Fibroblast of the conjunctiva (primary cell): ENCODE results near the gene ELP1.

Source experiments
- DNase-seq: peaks from one replicate; pipeline ENCODE4 v3.0.0-alpha.2; 2010; ENCODE audit warnings: low read depth

ELP1 gene

DNA sequence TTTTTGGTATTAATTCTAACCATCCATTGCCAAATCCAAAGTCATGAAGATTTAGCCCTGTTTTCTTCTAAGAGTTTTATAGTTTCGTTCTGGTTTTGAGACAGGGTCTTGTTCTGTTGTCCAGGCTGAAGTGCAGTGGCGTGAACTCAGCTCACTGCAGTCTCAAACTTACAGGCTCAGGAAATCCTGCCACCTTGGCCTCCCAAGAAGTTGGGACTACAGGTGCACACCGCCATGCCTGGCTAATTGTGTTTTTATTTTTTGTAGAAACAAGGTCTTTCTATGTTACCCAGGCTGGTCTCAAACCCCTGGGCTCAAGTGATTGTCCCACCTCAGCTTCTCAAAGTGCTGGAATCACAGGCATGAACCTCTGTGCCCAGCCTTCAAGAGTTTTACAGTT is 50.8 kb downstream of the ELP1 start:
- no peak for DNase-seq

DNA sequence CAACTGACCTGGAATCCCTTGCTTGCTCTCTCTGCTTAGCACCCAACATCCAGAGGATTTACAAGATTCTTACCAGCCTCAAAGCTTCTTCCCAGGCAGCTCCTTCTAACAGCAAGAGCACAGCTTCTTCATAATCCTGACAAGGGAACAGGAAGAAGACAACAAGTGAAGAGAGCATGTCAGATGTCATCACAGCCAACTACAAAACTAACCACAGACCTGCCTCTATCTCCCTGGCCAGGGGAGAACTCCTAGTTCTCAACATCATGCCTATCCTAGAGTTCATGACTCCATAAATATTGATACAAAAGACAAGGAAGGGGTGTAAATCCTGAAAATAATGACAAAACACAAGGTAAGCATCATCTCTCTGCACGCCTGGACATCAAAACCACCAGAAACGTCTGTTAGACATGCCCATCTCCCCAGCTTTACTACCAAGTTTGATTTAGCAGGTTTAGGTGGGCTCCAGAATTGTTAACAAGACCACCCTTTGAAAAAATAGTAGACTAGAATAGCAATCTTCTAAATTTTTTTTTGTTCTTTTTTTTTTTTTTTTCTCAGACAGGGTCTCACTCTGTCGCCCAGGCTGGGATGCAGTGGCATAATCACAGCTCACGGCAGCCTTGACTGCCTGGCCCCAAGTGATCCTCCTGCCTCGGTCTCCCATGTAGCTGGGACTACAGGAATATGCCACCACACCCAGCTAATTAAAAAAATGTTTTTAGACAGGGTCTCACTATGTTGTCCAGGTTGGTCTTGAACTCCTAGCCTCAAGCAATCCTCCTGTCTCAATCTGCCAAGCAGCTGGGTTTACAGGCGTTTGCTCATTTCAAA is 51.7 kb downstream of the ELP1 start:
- DNase-seq: no peak

DNA sequence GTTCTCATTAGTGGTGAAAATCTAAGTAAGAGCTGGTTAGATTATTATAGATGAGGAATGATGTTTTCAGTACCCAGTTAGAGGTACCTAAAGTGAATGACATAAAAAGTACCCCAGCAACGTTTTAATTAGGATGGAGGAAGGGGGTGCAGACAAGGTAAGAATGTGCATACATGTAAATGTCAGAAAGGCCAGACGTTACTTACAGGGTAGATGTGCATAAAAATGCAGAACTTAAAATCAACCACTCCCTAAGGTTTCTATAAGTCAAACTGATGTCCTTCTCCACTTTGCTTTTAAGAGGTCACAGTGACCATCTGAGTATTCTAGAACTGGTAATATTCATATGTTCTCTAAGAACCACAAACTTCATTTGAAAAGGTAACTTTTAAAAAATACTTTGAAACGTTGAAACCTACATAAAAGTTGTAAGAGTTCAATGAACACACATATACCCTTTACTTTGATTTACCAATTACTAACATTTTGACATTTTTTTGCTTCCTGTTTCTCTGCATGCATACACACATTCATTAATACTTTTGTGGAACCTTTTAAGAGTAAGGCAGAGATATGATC is 53.1 kb downstream of the ELP1 start:
- no peak for DNase-seq

DNA sequence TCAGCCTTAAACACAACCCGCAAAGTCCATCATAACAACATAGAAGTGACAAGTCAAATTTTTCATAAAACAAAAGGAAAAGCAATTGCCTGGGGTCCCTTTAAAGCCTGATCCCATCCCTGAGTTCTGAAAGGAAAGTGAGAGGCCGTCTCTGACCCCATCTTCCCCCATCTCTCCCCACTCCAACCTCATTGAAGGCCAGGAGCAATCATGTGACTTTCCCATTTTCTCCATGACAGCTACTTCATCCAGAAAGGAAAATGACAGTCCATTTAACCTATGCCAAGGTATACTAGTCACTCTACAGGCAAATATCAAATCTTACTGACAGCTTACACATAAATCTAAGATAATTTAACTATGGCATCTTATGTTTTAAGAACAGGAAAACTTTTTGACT is 56.4 kb downstream of the ELP1 start:
- no peak for DNase-seq

DNA sequence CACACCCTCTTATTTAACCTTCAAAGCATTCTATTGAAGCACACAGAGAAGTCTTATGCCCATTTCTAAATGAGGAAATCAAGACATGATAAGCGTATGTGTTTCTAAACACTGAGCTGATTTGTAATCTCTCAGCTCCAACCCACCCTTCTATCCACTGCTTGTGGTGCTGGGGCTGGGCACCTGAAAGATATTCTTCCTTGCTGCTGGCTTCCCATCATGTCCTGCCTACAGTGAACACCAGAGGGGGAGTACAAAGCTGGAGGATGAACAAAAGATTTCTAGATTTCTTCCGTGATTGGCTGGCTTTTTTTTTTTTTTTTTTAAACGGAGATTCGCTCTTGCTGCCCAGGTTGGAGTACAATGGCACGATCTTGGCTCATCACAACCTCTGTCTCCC is 57.5 kb downstream of the ELP1 start:
- DNase-seq: no peak

DNA sequence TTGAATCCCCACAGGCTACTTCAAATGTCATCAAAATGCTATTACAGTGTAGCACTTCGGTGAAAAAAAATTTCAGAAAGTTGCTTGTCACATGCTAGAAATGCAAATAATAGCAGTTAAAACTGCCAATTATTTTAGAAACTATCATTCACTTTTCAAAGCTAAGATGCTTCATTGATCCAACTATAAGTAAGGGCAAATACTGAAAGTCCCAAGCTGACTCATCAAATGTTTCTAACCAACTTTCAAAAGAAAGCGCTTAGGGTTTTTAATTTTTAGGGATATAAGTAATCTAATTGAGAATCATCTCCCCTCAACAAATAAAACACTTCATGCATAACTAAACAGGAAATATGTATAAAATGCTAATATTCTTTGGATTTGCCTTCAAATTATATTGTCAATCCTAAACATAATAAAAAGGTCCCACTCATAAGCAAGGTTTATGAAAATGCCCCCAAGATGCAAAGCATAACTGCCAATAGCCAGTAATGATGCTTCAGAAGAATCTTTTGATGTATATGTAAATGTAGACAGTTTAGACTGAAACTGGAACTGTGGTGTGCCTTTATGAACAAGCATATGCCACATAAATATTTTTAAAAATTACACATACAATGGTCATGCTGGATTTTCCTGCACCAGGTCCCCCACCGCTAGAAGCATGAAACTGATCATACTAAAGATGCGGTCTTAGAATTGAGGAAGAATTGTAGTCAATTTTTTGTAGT is 59.7 kb downstream of the ELP1 start:
- no peak for DNase-seq

DNA sequence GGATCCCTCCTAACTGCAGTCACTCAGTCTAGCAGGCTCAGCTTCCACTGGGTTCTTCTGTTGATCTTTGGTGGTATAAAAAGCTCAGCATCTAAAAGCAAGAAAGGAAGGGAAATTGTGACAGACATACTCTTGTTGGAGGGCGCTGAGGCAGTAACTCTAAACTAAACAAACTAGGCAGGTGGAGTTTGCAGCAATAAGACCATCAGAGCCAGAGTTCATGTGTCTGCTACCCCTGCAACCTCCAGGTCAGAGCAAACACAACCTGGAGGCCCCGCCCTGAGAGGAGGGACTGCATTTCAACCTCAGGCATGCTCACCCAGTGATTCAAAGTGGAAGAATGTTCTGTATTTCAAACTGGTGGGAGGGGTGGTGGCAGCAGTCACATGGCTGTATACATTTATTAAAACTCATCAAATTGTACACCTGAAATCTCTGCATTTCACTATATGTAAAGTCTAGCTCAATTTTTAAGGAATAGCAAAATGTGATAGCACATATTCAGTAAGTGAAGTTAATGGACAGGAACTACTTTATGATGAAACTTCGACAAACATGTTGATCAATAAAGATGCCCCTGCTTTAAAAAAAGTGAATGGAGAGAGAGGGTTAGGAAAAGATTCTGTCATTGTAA is 64.7 kb downstream of the ELP1 start:
- no peak for DNase-seq

DNA sequence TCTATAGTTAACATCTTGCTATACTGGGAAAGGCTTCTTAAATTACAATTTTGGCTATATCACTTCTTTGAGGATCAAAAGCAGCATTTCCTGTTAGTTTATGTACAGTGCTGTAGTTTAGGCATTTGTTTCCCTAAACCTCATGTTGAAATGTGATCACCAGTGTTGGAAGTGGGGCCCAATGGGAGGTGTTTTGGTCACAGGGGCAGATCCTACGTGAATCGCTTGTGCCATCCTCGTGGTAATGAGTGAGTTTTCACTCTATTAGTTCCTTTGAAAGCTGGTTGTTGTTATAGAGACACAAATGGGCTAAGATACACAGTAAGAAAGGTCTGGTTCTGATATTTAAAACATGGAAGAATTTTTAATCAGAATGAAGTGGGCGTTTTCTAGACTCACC is 66.1 kb downstream of the ELP1 start:
- no peak for DNase-seq

DNA sequence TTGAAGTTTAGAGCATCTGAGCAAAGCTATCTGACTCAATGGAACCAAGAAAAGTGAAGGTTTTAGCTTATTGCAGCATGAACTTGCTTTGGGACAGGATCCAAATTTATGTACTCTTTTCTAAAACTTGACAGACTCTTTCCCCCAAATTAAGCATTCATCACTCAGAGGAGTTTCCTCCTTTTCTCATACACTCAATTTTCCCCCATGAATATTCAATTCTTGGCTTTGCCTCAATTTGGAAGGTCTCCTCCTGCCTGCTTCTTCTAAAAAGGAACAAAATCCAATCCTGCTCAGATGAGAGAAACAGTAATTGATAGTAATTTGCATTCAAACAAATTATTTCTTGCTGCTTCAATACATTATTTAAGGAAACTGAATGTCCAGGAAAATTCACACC is 66.8 kb downstream of the ELP1 start:
- DNase-seq: no peak

DNA sequence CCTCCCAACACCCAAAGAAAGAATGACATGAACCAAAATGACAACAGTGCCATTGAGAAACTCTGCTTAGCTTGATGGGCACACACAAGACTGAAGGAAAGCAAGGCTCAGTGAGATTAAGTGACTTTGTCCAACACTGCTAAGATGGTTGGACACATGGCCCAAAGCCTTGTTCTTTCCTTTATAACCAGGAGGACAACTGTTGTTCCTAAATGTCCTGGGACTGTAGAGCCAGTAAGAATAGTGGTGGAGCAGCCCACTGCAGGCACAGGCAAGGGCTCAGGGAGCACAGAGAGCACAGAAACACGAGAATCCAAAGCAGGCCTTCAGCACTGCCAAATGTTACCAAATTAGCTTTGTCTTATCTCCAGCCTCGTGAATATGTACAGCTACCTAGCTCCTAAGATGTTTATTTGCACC is 67.9 kb downstream of the ELP1 start:
- DNase-seq: no peak

DNA sequence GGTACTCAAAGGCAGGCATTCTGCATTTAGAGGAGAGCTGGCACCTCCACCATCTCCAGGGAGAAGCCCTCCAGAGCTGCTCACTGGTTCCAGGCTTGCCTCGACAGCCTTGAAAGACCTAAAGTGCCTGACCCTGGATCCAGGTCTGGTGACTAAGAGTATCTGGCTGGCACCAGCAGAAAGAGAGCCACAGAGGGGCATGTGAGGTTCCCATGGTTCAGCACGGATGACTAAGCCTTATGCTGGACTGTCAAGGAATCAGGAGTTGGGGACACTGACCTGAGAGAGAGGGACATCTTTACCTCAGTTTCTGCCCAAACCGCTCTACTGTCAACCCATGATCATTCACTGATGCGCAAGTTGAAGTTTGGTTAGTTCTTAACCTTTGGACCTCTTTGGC is 68.9 kb downstream of the ELP1 start:
- no peak for DNase-seq

DNA sequence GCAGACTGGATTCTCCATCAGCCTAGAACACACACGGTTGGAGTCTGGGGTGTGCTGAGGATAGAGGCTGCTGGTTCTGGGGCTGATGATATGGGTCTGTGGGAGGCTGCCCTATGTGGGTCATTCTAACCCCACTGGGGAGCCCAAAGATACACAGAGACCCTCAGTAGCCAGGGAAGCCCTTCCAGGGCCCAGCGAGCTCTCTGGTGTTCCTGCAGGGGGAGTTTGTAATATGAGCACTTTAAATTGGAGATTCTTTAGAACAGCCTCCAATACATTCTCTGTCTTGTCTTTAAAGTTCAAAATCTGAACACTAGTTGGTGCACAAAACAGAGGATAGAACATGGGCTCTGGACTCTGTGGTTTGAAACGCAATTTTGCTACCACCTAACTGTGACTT is 69.5 kb downstream of the ELP1 start:
- DNase-seq: no peak

DNA sequence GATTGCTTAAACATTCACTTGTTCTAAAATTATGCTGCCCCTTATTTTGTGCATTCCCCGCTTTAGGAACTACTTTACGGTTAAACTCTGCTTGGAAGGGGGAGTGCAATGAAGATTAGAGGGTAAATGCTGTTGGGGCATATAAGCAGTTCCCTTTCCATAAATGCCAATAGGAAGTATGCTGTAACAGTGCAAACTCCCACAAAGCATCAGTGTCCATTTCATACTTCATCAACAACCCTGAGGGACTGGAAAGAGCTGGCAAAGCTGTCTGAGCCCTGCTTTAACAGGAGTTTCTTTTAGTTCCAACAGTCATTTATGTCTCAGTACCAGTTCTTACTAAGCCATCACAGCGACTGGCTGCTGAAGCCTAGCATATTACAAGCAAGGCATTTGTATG is 70.0 kb downstream of the ELP1 start:
- no peak for DNase-seq

DNA sequence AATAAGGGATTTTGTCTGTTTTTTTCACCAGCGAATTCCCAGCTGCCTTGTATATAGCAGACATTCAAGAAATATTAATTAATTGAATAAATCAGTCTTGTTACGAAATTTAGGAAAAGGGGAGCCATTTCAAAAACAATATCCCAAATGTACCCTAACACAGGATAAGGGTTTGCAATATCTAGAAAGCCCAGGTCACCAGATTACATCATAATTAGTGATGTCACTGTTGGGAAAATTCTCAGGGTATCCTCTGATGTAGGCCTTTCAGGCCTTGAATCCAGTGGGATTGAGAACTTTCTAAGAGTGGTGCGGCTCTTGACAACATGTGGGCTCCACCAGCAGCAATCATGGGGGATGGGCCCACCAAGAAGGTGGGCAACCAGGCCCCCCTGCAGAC is 71.9 kb downstream of the ELP1 start, which contains the start of gene ACTL7A:
TSS of gene ACTL7A (plus strand) at position 270 of the 400 bp plus-strand sequence. CDS start at position 327, 57 bp downstream.
- DNase-seq: no peak

DNA sequence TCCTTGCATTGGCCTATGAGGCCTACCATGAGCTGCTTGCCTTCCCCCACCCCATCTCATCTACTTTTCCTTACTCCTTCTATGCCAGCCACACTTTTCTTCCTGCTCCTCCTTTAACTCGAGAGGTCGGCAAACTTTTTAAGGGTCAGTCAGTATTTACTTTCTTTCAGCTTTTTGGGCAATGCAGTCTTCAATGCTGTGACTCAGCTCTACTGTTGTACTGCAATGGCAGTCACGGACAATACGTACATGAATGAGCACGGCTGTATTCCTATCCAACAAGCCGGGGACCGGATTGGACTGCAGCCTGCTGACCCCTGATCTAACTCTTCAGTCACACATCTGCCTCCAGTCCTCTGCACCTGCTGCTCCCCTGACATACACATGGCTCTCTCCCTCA is 72.5 kb downstream of the ELP1 start:
- DNase-seq: no peak

DNA sequence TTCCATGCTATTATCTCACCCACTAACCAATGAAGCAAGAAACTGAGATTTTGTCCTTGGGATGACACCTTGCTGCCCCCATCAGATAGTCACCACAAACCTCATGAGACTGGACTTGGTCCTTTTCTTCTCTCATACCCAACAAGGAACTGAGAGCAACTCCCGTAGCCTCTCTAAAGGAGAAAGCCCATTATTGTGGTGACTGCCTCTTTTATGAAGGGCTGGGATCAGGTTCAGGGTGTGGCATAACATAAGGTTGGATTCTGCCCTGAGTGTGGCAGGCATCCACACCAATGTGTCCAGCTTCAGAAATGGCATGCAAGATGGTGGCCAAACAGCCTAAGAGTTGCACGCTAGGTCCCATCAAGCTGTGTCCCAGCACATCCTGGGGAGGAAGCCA is 73.2 kb downstream of the ELP1 start:
- DNase-seq: no peak

DNA sequence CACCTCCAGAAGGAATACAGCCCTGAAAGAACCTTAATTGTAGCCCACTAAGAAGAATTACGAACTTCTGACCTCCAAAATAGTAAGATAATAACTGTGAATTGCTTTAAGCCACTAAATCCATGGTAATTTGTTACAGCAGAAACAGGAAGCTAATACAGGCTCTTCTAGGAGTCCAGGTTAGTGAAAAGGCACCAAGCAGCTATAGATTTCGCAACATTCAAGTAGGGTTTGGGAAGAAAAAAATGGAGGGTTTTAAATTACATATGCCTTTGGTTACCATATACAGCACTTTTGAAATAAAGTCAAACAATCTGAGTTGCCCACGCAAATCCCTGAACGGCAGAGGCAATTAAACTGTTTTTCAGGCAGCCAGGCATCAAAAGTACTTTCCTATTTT is 73.6 kb downstream of the ELP1 start:
- DNase-seq: peak; percentile 14

DNA sequence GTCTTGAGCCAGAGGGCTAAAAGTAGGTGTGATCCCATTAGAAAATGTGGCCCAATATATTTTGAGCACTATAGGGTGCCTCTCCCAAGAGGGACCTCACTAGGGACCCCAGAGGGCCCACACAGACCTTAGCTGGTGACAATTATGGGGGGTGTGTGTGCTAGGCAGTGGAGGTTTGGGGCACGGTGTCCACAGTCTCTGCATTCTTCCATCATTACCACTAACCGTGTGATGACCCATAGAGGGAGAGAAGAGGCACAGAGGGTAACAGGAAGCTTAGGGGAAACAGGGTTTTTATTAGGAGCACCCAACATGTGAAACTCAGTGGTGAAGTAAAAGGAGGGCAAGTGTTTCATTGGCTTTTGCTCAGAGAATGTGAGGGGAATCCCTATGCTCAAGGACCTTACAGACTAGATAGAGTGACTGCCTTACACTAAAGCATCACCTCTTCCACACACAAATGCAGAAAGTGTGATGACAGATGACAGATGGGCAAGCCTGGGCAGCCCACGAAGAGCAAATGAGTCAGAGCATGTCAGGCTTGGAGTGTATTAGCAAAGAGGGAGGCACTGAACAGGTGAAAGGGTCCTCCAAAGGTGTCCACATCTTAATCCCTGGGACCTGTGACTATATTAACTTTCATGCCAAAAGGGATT is 74.3 kb downstream of the ELP1 start:
- DNase-seq: no peak

DNA sequence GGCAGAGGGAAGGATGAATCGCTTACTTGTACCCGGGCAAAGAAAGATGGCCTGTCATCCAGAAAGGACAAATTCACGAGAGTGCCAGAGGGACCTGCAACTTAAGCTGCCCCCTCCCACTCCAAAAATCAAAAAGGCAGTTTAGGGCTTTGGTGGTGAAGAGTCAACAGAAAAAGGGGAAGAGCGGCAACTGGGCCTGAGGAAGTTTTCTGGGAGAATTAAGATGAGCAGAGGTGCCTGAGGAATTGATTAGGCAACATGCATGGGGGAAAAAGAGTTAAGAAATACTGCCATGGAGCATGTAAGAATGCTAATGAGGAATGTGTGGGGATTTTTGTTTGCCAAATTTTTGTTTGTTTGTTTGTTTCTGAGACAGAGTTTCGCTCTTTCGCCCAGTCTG is 76.4 kb downstream of the ELP1 start:
- DNase-seq: no peak

DNA sequence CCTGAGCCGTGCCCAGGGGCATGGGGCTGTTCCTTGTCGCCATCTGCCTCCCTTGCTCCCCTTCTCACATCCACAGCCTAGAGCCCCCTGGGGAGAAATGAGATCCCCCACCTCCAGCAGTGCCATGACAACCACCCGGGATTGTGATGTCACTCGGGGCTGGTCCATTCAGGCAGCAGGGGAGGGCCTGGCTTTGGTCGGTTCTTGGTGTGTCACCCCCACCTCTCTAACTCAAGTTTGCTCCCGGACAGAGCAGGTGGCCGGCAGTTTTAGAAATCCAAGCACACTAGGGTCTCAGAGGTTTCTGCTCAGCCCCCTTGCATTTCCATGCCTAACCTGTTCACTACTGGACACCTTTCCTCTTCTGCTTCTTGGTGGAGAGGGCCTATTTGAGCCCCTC is 78.0 kb downstream of the ELP1 start, which contains the start of gene ACTL7B:
TSS of gene ACTL7B (minus strand) at position 99 of the 400 bp plus-strand sequence. CDS start at position 43, 56 bp downstream.
- DNase-seq: no peak

DNA sequence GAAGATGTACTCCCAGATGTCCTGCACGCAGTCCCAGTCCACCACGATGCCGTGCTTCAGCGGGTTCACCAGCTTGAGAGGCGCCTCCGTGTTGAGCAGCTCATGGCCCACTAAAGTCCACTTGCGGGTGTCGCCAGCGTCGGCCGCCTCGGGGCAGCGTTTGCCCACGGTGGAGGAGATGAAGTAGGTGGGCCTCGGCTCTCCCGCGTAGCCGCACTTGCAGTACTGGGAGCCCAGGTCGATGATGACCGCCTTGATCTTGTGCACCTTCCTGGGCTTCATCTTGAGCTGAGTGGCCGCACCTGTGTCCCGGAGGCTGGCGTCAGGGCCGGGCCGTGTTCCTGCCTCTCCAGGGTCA is 78.4 kb downstream of the ELP1 start:
- DNase-seq: no peak
